LNCaP clone FGC (cell line): ENCODE measurements around the gene MSLN.
A peak's percentile ranks its signal among the peaks of the same experiment; 100 is the strongest.

ENCODE experiments used
- DNase-seq: peaks from one replicate; pipeline ENCODE4 v3.0.0-alpha.2; 2011; ENCODE audit warnings: low read depth
- H3K4me3 ChIP-seq: 2 replicates; pipeline ENCODE4 v1.5.1; 2011; ENCODE audit warnings: mild to moderate bottlenecking, low read depth, low read length, control low read depth
- TF ChIP-seq, protein P1 (sequence below): IDR thresholded peaks from 2 replicates; pipeline ENCODE4 v1.5.1; 2012; ENCODE audit warnings: mild to moderate bottlenecking; ENCODE audit not compliant: control insufficient read depth, insufficient read depth; ENCODE audit errors: extremely low read depth

Gene MSLN

GRCh38 chr16:728131-728889, 32.2 kb upstream of the MSLN start:
- TF ChIP-seq, protein P1, sequence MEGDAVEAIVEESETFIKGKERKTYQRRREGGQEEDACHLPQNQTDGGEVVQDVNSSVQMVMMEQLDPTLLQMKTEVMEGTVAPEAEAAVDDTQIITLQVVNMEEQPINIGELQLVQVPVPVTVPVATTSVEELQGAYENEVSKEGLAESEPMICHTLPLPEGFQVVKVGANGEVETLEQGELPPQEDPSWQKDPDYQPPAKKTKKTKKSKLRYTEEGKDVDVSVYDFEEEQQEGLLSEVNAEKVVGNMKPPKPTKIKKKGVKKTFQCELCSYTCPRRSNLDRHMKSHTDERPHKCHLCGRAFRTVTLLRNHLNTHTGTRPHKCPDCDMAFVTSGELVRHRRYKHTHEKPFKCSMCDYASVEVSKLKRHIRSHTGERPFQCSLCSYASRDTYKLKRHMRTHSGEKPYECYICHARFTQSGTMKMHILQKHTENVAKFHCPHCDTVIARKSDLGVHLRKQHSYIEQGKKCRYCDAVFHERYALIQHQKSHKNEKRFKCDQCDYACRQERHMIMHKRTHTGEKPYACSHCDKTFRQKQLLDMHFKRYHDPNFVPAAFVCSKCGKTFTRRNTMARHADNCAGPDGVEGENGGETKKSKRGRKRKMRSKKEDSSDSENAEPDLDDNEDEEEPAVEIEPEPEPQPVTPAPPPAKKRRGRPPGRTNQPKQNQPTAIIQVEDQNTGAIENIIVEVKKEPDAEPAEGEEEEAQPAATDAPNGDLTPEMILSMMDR: no peak
- H3K4me3 ChIP-seq: peak overlapping the region; percentile 88
- peak; percentile 80 for DNase-seq

- TF ChIP-seq, protein P1: no peak
- no peak for DNase-seq
- H3K4me3 ChIP-seq: peak overlapping the region; percentile 88
Measured at GRCh38 chr16:728890-729744, 31.4 kb upstream of the MSLN start.

DNA sequence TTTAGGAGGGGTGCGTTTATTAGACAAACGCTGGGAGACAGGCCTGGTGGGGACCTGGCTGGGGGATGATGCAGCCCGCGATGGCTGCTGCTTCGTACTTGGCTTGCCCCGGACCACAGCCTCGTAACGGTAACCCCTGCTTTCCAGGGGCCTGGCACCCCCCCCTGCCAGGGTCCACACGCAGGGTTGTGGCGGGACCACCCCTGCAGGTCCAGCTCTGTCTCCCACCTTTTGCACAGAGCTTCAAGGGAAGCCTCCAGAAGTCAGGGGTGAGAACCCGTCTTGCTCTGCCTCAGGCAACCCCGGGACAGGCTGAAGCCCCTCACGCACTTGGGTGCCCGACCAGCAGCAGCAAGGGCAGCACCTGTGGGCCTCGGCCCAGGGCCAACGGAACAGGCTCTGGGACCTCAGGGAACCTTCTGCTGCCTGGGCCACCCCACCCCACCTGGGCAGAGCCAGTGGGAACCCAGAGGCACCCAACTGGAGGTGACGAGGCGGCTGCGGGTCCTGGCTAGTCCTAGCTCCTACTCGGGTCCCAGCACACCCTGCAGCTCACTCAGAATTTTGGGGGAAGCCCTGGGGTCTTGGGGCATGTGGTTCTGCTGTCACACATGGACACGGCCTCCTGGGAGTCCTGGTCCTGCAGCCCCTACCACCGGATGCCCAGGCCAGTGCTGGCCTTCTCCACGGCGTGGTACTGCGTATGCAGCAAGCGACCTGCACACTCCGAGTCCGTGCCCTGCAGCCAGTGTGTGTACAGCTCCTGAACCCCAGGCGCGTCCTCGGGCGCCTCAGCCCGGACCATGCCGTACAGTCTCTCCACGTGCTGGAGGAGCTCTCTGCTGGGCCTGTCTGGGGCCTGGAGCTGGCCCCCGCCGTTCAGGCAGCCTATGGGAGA, 30.5 kb upstream of the MSLN start:
- TF ChIP-seq, protein P1: no peak
- DNase-seq: no peak
- H3K4me3 ChIP-seq: no peak overlapping the region

- H3K4me3 ChIP-seq: no peak overlapping the region
- TF ChIP-seq, protein P1: no peak
- DNase-seq: no peak
Measured at GRCh38 chr16:730666-731509, 29.6 kb upstream of the MSLN start.

DNA sequence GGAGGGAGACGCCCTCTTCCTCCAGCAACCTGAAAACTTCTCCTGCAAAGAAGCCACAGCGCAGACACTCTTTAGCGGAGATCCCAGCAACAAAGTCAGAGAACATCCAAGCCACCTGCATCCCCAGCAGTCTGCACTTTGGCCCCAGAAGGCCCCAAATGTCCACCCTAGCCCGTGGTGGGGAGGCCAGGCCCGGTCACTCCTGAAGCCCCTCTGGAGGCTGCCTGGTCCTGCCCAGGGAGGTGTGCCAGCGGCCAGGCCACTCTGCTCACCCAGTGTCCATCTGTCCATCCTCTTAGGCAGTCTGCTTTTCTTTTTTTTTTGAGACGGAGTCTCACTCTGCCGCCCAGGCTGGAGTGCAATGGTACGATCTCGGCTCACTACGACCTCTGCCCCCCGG, 28.2 kb upstream of the MSLN start:
- H3K4me3 ChIP-seq: no peak overlapping the region
- DNase-seq: no peak
- TF ChIP-seq, protein P1: no peak

- H3K4me3 ChIP-seq: no peak overlapping the region
- TF ChIP-seq, protein P1: no peak
- DNase-seq: no peak
Measured at GRCh38 chr16:732936-733335, 27.6 kb upstream of the MSLN start.
